GM21576 (cell line): ENCODE data around the gene CST9.

Experiments used
- ATAC-seq: cut with Tn5 transposase; IDR thresholded peaks from one replicate; pipeline ENCODE4 v1.9.1; 2021; ENCODE audit warnings: mild to moderate bottlenecking, moderate library complexity; ENCODE audit not compliant: unreplicated experiment

CST9 gene, protein sequence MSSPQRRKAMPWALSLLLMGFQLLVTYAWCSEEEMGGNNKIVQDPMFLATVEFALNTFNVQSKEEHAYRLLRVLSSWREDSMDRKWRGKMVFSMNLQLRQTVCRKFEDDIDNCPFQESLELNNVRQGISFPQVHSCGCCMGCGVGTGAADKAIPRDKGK

DNA sequence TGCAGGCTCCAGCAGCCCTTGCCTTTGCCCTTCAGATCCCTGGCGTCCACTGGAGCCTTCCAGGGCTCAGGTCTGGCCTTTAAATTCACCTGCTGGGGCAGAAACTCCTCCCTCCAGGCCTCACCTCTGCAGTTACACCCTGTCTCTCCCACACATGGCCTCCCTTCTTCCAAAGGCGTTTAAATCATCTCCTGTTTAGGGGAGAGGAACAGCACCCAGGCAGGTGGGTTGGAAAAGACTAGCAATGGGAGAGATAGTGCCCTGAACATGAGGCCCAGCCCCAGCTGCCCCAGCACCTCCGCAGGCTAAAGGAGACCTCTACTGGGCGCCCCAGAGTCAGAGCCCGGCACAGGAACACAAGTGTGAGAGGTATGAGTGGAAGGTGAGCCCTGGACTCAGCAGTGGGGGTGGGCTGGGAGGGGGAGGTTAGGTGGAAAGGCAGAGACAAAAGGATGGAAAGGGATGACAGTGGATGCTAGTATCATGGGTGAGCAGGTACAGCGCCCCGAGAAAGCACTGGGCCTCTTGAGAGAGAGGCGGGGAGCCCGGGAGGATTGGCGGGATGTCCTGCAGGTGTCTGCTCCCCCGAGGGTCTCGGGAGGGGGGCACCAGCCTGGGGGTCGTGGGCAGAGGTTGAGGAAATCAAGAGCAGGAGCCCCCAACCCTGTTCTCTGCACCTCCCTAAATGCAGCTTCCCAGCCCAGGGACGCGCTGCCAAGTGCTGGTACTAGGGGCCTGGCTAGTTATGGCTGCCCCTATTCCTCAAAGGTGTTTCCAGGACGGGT lies at the start of gene CST9:
TSS of gene CST9 (minus strand) at position 51 of the 785 bp plus-strand sequence. CDS start 53 bp downstream, outside the sequence.
- ATAC-seq = no peak

DNA sequence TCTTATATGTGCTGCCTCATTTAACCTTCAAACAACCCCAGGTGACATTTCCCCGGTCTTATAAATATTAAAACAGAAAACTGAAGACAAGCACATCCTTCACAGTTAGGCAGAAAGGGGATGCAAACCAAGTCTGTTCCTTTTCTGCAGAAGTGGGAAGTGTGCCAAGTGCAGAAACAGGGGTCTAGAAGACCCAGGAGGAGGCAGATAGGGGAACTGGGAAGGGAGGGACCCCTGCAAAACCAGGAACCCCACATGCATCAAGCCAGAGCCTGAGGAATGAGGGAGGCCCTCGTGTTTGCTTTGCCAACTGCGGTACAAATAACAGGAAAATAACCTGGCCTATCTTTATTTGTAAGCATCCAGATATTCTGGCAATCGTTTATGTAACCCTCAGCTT lies 49.0 kb upstream of the CST9 start:
- ATAC-seq = no peak

DNA sequence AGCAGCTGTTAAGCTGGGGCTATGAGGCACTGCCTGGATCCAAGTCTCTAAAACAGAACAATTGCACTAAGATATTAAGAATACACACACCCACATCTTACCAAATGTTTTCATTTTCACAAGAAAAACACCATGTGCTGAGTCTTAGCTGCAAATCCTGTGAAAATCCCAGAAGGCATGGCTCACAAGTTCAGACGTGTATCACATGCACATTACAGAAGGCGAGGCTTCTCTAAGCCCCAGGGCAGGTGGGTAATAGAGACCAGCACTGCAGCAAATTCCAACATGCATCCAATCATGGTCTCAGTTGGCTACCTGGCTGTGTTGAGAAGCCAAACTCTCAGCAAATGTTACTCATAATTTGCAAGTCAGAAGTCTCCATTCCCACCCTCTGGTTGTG lies 48.3 kb upstream of the CST9 start:
- ATAC-seq = no peak

DNA sequence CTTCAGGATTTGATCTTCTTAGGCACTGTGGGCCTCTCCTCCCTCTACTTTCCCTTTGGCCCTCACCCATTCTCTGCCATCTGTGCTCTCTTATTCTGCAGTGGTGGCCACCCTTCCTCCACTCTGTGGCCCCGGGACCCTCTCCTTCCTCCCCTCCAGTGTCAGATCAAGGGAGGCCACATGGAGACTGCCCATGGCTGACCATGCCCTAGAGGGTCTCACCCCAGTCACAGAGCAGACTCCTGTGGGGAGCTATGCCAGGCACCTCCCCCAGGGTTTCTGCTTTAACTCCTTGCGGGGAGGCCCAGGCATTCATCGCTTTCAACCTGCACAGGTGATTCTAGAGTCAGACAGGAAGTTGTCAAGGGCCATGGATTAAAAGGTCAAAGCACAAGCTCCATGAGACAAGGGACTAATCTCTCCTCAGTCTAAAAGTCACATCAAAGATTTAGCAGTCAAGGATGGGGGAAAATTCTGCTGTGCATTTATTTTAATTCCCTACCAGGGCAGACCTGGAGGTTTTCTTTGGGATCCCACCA lies 47.8 kb upstream of the CST9 start:
- no peak for ATAC-seq

DNA sequence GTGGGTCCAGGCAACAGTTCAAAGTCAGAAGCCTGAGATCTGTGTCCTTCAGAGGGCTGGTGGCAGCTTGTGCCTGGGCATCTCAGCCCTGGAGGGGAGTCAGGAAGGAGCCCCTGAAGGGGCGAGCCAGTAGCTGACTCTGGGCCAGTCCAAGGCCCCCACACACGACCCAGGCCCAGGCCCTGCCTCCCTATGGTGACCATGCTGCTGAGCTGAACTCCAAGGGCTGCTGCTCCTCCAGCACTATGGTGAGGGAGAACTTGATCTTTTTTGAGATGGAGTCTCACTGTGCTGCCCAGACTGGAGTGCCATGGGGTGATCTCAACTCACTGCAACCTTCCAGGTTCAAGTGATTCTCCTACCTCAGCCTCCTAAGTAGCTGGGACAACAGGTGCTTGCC lies 47.2 kb upstream of the CST9 start:
- ATAC-seq = no peak

DNA sequence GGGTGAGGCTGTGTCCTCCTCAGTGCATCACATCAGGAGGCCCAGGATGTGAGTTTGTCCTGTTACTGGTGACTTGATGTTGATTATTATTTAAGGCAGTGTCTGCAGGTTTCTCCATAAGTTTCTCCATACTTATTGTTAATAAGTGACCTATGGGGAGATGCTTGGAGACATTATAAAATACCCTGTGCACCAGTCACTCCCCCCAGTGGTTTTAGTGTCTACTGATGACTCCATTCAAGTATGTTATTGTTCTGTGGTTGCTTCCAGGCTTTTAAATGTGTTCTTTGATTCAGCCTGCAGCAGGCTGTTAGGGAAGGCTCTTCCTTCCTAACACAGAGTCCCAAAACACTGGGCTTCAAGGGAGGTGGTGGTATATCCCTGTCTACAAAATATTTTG lies 46.7 kb upstream of the CST9 start:
- ATAC-seq = no peak

DNA sequence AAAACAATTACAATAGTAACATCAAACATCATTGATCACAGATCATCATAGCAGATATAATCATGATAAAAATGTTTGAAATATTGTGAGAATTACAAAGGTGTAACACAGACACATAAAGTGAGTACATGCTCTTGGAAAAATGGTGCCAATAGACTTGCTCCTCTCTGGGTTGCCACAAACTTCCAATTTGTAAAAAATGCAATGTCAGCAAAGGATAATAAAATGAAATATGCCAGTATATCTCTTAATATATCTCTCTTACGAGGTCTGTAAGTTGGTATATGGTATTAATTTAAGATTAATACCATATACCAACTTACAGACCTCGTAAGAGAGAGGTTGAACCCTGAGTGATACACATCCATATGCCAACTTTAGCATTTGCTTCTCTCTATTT lies 45.4 kb upstream of the CST9 start:
- ATAC-seq = no peak

DNA sequence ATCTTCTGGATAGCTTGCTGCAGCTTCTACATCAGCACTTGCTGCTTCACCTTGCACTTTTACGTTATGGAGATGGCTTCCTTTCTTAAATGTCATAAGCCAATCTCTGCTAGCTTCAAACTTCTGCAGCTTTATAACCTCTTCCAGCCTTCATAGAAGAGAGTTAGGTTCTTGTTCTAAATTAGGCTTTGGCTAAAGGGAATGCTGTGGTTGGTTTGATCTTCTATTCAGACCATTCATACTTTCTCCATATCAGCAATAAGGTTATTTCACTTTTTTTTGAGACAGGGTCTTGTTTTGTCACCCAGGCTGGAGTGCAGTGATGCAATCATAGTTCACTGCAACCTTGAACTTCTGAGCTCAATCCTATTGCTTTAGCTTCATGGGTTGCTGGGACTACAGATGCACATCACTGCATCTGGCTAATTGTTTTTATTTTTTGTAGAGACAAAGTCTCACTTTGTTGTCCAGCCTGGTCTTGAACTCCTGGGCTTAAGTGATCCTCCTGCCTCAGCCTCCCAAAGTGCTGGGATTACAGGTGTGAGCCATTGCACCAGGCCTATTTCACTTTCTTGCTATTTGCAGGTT lies 44.2 kb upstream of the CST9 start:
- no peak for ATAC-seq

DNA sequence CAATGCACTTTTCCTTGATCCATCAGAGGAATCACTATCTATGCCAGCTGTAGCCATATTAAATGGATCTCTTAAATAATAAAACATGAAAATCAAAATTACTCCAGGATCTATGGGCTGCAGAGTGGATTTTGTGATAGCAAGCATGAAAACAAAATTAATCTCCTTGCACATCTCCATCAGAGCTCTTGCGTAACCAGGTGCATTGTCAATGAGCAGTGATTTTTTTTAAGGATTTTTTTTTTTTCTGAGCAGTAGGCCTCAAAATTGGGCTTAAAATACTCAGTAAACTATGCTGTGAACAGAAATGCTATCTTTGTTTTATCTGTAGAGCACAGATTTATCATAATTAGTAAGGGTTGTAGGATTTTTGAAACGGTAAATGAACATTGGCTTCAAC lies 43.5 kb upstream of the CST9 start:
- ATAC-seq = no peak

DNA sequence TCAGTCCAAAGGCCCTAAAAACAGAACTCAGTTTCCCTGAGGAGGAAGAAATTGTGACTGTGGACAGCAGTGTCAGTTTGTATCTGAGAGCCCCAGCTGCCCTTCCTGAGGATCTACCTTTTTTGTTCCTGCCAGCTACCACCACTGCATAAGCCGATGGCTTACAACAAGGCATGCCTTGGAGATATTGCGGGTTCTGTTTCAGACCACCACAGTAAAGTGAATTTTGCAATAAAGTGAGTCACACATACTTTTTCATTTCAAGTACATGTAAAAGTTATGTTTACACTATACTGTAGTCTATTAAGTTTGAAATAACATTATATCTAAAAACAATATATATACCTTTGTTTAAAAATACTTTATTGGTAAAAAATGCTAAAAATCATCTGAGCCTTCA lies 41.6 kb upstream of the CST9 start:
- ATAC-seq = no peak

DNA sequence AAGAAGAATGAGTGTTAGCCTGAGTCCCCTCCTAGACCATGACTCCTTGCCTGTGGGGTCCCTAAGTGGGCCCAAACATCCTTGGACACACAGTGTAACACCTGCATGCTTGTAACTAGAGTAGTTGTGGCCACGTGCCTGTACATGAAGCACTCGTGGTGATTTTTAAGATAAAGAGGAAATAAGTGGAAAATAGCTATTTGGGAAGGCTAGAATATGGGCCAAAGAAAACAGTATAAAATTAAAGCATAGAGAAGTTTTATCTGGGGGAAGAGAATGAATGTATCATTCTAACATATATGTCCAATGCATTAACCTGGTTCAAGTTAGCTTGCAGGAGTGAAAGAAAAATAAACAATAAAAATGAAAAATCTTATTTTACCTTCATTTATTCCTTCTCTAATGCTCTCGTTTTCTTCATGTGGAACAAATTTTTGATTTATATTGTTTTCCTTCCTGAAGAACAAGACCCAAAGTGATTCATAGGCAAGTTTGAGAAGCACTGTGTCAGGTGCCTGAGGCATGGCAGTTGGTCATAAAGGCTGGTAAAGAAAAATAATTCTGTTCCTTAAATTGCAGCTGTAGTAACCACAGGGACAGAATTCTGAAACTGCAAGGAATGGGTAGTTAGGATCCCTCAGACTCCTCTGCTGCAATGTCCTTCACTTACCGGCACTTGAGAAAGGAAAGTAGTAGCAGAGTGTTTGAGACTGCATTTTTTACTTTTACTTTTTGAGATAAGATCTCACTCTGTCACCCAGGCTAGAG lies 40.6 kb upstream of the CST9 start:
- no peak for ATAC-seq

DNA sequence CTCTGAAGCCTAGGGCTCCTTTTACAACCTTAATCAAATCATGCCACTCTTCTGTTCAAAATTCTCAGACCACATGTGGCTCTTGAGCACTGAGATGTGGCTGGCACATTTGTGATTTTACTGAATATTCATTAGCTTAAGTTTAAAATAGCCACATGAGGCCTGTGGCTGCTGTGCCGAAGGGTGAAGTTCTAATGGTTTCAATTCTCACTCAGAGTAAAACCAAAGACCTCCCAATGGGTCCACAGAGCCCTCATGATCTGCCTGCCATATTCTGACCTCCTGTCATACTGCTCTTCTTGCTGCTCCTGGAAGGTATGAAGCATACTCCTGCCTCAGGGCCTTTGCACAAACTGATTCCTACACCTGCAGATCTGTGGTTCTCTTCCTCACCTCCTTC lies 39.9 kb upstream of the CST9 start:
- no peak for ATAC-seq

DNA sequence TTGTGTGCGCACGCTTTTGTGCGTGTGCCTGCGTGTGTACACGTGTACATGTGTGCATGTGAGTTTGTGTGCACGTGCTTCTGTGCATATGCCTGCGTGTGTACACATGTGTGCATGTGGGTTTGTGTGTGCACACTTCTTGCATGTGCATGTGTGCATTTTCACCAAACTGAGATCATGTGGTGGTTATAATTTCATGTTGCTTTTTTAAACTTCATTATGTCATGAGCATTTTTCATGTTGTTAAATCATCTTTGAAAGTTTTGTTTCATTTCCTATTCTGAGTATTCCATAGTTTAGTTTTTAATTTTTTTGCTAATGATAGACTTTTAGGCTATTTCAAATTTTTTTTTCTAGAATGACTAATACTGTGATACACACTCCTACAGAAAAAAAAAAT lies 38.4 kb upstream of the CST9 start:
- ATAC-seq = no peak

DNA sequence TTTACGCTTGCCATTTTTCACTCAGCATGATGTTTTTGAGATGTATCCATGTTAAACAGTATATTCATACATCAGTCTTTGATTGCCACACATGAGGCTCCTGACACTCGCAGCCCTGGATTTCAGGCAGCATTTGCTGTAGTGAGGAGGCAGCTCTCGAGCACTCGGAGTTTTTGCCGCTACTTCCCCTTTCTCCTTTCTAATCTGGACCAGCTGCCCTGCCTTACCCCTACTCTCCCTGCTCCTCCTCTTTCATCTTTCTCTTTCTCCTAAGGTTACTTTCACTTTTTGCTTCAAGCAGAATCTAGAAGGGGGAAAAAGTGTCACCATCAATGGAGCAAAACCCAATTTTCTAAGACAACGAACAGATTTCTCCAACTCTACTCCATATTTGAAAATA lies 37.9 kb upstream of the CST9 start:
- no peak for ATAC-seq

DNA sequence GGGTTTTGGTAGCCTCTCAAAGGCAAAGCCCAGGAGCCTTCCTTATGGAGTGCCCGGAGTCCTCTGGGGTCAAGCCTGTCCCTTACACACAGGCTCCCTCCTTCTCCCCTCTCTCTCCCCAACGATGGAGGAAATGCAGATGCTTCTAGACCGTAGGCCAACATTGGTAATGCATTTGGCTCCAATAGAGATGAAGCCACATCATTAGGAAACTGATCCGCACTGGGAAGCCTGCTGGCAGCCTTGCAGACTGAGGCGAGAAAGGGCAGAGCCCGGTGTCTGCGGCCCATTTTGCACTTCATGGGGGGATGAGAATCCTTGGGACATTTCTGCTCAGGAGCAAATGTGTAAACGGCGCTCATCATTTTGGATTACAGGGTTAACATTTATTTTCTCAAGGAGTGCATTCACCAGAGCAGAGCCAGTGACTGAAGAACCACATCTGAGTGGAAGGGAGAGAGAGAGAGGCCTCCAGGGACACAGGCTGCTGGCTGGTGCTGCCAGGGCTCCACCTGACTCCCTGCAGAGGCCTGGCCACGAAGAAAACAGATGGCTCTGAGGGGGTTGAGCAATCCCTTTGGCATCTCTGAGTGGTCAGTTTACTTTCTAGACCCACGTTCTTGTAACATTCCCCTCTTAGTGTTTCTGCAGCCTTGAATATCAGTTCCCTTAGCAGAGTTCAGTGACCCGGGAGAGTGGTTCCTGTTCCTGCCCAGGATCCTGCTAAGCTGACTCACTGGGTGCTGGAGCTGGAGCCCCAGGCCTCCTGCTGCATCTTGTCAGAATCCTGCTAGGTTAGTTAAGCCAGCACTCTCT lies 36.4 kb upstream of the CST9 start:
- ATAC-seq = no peak

DNA sequence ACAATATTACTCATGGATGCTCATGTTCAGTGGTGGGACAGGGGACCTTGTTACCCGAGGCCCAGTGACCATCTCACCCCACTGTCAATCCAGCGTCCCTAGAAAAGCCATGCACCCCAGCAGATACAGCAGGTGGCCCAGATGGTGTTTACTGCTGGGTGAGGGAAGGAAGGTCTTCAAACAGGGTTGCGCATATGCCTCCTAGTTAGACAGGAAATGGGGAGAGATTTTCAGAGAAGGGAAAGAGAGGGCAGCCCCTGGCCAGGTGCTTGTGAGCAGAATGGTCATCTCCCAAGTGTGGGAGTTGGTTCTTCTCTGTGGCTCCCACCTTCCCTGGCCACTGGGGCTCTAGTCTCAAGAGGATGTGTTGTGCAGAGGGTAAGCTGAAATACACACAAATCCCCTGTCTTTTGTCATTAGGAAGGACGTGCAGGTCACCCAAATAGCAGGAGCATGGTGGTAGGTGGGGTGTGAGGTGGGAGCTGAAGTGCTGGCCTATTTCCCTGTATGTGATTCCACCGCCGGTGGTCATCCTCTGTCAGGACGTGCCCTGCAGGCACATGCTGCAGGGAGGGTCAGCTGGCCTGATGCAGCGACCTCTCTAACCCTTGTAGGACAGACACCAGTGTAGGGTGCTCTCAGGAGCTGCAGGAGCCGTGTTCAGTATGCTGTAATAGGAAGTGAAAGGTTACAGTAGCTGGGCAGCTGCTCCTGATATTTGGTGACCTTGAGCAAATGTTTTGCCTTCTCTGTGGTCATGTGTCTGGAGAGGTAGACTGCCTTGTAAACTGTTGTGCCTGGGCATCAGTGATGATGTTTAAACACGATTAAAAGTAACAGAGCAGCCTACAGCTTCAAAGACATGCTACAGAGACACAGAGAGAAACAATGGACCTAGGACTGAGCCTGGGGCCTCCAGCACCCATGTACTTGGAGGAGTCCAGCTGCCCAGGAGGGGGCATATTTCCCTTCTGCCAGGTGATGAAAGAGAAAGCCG lies 35.3 kb upstream of the CST9 start:
- no peak for ATAC-seq

DNA sequence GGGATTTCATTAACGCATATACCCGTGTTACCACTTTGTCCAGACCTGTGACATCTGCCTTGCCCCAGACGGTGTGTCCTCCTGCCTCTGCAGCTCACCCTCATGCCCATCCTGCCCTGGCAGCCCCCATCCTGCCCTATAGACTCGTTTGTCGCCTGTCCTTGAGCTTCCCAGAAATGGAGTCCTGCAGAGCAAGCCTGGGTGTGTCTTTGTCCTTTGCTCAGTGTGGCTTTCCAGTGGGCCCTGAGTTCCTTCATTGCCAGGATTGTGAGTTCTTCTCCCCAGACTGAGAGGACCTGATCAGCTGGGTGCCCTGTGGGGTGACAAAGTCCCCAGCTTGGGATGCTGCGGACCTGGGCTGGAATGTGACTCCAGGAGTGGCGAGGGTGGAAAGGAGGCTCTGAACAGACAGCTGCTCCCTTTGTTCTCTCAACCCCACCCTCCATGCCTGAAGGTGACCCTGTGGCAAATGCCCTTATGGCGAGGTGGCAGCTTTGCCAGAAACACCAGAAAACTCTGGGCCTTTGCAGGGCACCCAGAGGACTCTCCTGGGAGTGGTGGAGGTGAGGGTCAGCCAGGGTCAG lies 34.4 kb upstream of the CST9 start:
- ATAC-seq = no peak

DNA sequence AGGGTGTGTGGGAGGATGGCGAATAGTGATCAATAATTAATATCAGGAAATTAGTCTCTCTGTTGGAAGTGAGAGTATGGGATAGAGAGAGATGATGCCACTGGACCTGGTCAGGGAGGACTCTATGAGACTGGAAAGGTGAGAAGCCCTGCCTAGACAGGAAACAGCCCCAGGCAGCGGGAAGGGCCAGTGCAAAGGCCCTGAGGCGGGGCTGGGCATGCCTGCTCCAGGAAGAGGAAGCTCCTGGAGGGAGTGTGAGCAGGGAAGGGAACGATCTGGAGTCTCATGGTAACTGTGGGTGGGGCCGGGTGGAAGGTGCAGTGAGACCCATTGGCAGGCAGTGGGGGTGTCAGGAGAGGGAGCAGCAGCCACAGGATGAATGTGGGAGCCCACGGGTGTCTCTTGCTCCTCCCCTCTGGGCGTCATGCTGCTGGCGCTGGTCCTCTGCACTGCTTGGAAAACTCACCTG lies 33.8 kb upstream of the CST9 start:
- ATAC-seq = no peak

DNA sequence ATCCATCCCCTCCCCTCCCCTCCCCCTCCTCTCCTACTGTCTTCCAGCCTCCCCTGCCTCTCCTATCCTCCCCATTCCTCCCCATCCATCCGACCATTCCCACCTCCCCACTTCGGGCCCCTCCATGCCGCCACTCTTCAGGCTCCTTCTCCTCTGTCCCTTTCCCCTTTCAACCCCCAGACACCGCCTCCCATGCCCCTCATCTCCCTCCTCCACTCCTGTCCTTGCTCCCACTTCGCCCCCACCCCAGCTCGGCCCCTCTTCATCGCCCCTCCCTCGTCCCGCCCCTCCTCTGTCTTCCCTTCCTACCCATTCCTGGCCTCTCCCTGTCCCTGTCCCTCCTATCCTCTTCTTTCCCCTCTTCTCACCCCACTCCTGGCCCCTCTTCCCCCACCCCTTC lies 32.6 kb upstream of the CST9 start:
- no peak for ATAC-seq
